HG03469 (cell line): ENCODE data around the gene TBX10.
"Not testable (repeated sequence)": the region's sequence is repeated elsewhere in the genome, so short reads cannot be mapped to it uniquely, and the experiment has no call there.

Source experiments
- ATAC-seq: cut with Tn5 transposase; IDR thresholded peaks from one replicate; pipeline ENCODE4 v1.9.1; 2021; ENCODE audit warnings: mild to moderate bottlenecking, moderate library complexity, moderate number of reproducible peaks; ENCODE audit not compliant: unreplicated experiment

The TBX10 gene

DNA sequence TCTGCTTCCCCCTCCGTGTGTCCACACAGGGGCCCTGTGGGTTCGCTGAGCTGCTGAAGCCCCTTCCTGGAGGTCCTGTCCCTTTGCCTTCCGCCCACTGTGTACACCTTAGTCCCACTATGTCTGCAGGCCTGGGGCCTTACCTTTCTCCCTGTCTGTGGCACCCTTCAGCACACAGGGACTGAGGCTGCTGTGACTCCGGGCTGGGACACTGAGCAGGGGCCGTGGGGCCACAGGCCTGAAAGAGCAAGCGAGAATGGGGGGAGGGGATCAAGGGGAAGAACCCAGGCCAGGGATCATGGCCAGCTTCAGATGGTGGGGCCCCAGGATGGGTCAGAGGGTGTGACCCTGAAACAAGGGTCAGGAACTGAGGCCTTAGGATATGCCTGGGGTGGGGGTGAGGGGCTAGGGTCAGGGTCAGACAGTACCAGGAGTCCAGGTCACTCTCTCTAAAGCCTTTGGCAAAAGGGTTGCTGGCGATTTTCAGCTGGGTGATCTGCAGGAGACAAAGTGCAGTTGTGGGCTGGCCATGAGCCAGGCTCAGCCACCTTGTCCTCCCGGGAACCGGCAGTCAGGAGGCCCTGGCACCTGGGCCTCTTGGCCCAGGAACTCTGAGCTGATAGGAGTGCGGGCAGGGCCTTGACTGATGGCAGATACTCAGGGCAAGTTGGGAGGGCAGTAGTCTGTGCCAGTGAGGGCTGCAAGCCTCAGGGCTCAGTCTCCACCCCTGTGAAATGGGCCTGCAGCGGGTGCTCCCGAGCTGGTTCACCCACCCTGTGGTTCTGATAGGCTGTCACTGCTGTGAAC, 7.2 kb downstream of the TBX10 start:
- ATAC-seq: no peak

DNA sequence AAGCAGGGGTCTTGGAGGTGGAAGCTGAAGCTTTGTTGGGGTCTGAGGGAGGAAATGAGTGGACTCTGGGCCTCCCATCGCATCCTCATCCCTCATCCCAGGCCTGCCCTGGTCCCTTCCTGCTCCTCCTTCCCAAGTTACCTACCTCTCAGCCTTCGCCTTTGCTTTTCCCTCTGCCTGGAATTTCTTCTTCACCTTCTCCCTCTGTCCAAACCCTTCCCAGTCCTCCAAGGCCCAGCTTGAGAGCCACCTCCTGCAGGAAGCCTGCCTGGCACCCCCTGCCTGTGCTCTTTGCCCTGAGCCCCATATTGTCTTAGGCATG, 7.7 kb downstream of the TBX10 start:
- no peak for ATAC-seq

DNA sequence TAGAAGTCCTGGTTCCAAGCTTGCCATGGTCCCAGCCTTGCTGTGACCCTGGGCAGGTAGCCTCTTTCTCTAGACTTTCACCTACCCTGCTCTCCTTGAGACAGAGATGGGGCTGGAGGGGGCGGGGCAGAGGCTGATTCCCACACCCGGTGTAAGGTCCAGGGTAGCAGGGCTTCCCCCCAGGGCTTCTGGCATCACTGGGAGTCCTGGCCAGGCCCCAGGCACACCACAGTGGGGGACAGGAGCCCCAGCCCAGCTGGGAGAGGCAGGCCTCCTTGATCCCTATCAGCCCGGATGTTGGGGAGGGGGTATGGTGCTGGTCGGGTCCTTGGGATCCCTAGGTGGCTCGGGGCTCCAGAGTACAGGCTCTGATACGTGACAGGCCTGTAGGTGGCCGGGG, 8.2 kb downstream of the TBX10 start:
- ATAC-seq: no peak

DNA sequence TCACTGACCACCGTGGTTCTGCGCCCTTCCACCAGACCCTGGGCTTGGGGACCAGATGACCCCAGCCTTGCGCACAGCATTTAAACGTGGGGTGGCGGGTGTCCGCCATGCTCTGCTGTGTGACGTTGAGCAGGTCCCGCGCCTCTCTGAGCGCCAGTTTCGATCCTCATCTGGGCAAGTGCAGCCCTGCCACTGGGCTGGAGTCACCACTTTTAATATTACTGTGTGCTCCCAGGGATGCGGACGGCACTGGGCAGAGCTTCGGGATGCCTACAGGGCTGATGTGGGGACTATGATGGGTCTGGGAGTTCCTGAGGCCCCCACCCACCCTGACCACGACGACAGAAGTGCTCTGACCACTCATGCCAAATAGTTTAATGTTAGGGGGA, 8.6 kb downstream of the TBX10 start:
- ATAC-seq: no peak

DNA sequence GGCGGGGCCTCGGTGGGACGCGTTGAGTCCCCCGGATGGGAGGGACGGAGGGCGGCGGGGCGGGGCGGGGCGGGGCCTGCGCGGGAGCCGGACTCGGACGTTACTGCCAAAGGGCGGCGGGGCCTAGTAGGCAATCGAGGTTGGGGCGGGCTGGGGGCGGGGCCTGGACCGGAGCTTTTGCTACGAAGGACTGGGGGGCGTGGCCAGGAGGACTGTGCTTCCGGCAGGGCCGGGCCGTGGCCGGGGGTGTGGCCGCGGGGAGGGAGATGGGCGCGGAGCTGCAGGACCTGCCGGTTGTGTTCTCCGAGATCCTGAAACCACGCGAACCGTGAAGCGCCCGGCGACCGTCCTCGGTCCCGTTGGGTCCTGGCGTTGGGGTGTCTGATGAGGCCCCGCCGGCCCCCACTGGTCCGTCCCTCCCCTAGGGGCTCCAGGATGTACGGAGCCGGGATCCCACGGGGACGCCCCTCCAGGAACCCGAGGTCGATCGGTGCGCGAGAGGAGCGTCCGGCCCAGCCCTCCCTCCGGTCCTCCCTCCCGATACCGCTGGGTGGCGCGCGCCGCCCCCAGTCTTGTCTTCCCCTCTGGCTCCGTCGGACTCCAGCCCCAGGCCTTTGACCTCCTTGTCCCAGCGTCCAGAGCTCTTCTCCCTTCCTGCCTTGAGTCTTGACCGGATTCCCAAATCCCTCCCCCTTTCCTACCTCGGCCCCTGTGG, 9.2 kb downstream of the TBX10 start:
- peak; percentile 29 for ATAC-seq

DNA sequence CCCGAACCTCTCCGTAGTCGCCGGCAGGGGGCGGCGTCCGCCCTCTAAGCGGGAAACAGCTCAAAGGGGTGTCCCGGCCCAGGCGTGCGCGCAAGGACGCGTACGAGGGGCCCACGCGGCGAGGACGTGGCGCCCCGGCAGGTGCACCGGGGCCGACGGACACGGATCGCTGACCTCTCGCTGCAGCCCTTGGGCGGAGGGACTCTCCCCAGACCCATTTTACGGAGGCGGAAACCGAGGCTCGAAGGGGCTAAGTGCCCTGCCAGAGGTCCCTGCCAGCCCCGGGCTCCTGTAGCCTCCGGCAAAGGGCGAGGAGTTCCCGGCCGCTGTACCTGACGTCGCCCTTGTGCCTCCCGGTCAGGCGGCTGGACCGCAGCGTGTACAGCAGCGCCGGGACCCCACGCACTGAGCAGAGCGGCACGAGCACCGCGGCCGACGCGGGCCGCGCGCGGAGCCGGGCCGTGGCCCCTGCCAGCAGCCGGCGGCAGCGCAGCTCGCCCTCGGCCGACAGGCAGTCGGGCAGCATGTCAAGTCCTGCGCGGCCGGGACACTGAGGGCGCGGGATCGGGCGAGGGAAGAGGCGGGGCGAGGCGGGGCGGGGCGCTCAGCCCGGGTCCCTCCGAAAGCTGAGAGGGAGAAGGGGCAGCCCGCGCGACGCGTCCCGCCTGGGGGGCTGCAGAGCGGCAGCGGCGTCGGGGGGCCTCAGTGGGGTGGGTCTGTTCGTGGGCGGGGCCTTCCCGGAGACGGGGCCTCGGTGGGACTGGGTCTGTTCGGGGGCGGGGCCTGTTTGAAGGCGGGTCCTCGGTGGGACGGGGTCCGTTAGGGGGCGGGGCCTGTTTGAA, 10.0 kb downstream of the TBX10 start, which contains the start of gene NUDT8:
NUDT8 (minus strand) TSS at position 552 of the 842 bp plus-strand sequence; CDS start at position 526, 26 bp downstream.
- peak; percentile 27 for ATAC-seq

DNA sequence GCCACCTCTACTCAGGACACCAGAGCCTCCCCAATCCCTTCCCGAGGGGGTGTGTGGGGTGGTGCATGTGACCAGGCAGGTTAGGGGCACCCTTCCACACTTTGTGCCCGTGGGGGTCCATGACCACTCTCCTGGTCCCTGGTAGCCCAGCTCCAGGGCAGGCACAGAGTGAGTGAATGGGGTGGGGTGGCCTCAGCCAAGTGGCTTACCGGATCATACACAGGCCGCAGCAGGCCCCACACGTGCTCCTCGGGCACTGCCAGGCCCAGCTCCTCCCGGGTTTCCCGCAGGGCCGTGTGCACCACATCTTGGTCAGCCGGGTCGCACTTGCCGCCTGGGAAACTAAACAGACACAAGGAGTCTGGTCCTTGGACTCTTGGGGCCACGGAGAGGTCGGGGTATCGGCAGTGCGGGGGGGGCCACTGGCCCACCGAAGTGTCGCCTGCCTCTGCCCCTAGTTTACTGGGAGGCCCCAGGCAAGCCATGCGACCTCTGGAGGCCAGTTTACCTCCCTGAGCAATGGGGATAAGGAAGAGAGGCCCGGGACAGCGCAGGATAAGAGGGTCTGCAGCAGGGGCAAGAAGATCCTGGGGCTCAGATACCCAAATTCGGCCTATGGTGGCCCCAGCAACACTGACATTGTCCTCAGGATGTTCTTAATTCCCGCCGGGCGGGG, 10.7 kb downstream of the TBX10 start:
- no peak for ATAC-seq

DNA sequence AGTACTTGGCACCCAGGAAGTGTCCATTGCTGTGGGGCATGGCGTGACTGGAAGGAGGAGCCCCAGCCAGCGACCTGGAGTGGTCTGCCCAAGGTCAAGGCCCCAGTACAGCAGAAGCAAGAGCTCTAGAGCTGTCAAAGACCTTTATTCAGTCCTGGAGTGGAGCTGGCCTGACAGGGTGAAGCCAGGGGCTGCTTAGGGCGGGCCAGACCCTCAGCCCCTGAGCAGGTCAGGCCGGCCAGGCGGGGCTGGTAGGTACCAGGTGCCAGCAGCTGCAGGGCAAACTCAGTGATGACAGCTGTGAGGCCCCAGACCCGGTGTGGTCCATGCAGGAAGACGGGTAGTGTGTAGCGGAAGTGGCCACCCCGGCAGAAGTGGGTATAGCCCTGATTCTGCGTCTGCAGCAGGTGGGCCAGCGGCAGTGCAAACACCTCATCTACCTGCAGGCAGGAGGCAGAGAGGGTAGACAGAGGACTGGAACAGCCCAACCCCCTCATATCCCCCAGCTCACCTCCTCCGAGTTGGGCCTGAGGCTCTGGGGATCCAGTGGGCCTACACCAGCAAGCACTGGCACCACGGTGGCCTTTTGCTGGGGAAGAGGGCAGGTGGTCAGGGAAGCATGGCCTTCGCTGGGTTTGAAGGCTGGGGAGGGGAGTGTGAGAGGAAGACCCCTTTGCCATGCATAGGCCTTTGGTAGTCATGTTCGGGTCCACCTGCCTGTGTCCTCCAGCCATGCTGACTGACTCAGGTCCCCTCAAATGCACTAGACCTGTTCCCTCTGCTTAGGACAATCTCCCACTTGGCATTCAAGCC, 11.5 kb downstream of the TBX10 start:
- no peak for ATAC-seq

DNA sequence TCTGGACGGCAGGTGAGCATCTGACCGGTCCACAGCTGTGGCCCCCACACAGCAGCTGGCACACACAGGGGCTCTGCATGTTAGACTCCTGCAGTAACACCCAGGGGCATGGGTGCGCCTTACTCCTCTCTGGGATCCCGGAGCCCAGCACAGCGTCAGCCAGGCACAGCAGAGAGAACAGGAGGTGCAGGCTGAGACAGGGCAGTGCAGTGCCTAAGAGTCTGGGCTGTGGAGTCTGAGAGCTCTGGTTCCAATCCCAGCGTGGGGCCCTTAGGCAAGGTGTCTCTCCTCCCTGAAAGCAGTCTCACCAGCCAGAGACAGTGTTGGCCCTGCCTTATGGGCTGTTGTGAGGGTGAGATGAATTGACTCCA, 12.1 kb downstream of the TBX10 start:
- no peak for ATAC-seq

DNA sequence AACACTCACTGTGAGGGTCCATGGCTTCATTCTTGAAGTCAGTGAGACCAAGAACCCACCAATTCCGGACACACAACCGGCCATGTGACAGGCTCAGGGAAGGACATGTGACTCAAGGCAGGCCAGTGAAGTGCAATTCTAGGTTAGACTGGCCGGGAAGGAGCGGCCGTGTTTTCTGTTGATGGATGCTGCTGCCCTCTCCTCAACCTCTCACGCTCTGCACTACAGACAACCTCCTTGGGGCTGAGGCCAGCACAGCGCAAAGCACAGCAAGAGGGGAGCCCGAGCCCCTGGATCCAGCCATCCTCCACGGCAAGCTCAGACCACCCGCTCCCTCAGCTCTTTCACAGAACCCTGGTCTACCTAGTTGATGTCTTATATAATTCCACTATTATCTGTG, 12.6 kb downstream of the TBX10 start:
- no peak for ATAC-seq

DNA sequence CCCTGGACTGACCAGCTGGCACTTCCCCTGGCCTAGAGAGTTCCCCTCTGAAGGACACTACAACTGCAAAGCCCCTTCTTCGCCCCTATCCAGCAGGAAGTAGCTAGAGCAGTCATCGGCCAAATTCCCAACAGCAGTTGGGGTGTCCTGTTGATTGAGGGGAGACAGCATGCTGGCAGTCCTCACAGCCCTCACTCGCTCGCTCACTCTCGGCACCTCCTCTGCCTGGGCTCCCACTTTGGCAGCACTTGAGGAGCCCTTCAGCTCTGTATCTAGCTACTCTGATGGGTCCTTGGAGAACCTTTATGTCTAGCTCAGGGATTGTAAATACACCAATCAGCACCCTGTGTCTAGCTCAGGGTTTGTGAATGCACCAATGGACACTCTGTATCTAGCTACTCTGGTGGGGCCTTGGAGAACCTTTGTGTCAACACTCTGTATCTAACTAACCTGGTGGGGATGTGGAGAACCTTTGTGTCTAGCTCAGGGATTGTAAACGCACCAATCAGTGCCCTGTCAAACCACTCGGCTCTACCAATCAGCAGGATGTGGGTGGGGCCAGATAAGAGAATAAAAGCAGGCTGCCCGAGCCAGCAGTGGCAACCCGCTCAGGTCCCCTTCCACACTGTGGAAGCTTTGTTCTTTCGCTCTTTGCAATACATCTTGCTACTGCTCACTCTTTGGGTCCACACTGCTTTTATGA, 13.3 kb downstream of the TBX10 start:
- ATAC-seq: not testable (repeated sequence)

DNA sequence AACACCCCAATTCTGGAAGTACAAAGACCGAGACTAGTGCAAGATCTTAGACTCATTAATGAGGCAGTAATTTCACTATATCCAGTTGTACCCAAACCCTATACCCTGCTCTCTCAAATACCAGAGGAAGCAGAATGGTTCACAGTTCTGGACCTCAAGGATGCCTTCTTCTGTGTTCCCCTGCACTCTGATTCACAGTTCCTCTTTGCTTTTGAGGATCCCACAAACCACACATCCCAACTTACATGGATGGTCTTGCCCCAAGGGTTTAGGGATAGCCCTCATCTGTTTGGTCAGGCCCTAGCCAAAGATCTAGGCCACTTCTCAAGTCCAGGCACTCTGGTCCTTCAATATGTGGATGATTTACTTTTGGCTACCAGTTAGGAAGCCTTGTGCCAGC, 15.8 kb downstream of the TBX10 start:
- not testable (repeated sequence) for ATAC-seq

DNA sequence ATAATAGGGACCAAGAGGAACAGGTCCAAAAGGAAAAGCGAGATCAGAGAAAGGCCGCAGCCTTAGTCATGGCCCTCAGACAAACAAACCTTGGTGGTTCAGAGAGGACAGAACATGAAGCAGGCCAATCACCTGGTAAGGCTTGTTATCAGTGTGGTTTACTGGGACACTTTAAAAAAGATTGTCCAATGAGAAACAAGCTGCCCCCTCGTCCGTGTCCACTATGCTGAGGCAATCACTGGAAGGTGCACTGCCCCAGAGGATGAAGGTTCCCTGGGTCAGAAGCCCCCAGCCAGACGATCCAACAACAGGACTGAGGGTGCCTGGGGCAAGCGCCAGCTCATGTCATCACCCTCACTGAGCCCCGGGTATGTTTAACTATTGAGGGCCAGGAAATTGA, 16.7 kb downstream of the TBX10 start:
- not testable (repeated sequence) for ATAC-seq

DNA sequence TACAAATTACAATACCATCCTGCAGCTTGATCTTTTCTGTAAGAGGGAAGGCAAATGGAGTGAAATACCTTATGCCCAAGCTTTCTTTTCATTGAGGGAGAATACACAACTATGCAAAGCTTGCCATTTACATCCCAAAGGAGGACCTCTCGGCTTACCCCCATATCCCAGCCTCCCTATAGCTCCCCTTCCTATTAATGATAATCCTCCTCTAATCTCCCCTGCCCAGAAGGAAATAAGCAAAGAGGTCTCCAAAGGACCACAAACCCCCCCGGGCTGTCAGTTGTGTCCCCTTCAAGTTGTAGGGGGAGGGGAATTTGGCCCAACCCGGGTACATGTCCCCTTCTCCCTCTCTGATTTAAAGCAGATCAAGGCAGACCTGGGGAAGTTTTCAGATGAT, 17.6 kb downstream of the TBX10 start:
- ATAC-seq: not testable (repeated sequence)

DNA sequence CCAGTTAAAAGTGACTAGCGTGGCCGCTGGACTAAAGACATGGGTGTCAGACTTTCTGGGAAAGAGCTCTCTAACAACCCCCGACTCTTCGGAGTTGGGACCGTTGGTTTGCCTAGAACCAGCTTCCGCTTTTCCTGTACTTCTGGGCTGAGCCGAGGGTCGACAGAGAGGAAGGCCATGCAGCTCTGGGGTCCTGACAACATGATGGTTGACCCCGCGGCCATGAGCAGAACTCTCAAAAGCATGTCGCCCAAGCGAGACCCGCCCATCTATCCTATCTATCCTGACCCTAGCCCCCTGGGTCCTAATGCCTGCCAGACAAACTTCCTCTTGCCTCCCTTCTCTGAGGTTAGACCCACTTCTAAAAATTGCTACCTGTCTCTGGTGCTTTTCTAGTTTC, 18.9 kb downstream of the TBX10 start:
- ATAC-seq: not testable (repeated sequence)

DNA sequence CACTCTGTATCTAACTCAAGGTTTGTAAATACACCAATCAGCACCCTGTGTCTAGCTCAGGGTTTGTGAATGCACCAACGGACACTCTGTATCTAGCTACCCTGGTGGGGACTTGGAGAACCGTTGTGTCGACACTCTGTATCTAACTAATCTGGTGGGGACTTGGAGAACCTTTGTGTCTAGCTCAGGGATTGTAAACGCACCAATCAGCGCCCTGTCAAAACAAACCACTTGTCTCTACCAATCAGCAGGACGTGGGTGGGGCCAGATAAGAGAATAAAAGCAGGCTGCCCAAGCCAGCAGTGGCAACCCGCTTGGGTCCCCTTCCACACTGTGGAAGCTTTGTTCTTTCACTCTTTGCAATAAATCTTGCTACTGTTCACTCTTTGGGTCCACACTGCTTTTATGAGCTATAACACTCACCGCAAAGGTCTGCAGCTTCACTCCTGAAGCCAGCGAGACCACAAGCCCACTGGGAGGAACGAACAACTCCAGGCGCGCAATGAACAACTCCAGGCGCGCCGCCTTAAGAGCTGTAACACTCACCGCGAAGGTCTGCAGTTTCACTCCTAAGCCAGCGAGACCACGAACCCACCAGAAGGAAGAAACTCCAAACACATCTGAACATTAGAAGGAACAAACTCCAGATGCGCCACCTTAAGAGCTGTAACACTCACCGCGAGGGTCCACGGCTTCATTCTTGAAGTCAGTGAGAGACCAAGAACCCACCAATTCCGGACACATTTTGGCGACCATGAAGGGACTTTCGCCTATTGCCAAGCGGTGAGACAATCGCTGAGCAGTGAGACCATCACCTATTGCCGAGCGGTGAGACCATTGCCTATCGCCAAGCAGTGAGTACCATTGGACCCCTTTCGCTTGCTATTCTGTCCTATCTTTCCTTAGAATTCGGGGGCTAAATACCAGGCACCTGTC, 19.6 kb downstream of the TBX10 start:
- not testable (repeated sequence) for ATAC-seq

DNA sequence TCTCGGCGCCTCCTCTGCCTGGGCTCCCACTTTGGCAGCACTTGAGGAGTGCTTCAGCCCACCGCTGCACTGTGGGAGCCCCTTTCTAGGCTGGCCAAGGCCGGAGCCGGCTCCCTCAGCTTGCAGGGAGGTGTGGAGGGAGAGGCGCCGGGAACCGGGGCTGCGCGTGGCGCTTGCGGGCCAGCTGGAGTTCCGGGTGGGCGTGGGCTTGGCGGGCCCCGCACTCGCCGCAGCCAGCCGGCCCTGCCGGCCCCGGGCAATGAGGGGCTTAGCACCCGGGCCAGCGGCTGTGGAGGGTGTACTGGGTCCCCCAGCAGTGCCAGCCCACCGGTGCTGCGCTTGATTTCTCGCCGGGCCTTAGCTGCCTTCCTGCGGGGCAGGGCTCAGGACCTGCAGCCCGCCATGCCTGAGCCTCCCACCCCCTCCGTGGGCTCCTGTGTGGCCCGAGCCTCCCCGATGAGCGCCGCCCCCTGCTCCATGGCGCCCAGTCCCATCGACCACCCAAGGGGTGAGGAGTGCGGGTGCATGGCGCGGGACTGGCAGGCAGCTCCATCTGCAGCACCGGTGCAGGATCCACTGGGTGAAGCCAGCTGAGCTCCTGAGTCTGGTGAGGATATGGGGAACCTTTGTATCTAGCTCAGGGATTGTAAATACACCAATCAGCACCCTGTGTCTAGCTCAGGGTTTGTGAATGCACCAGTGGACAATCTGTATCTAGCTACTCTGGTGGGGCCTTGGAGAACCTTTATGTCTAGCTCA, 20.5 kb downstream of the TBX10 start:
- ATAC-seq: not testable (repeated sequence)
